ENCODE measurements around the gene ICAM2.
"Not testable (repeated sequence)": the region's sequence is repeated elsewhere in the genome, so short reads cannot be mapped to it uniquely, and the experiment has no call there.

ICAM2 gene

DNA sequence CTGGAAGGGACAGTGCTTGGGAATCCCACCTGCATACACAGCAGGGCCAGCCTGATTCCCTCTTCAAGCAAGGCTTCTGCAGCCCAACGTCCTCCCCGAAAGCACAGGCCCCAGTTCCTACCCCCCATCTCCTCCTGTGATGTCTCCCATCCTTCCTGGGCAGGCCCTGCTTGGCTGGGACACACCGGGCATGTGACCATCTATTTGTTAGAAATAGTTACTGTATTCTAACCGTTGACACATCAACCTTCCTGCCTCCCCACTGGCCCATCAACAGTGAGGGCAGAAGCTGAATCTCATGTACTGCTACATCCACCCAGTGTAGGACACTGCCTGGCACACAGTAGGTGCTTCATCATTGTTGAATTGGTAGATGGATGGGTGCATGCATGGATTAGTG is 11.6 kb downstream of the ICAM2 start:
- POLR2A ChIA-PET: no interaction called here
- DNase-seq (ENCODE audit: extremely low spot score): no peak
- TF ChIP-seq HDGF (IDR thresholded peaks at IDR 0.05; ENCODE audit: borderline replicate concordance): no peak
- no peak for TF ChIP-seq L3MBTL2 (conservative IDR thresholded peaks at IDR 0.05)
- TF ChIP-seq ELF4 (IDR thresholded peaks at IDR 0.05): no peak
- TF ChIP-seq BHLHE40 (IDR thresholded peaks at IDR 0.05; ENCODE audit: borderline replicate concordance): no peak
- no peak for TF ChIP-seq ARNT (IDR thresholded peaks at IDR 0.05)
- no peak for TF ChIP-seq SUZ12 (IDR thresholded peaks at IDR 0.05)
- TF ChIP-seq FOXA1 (IDR thresholded peaks at IDR 0.05): no peak
- no peak for TF ChIP-seq PKNOX1 (IDR thresholded peaks at IDR 0.05)
- TF ChIP-seq SP1 (IDR thresholded peaks at IDR 0.05): no peak
- no peak for TF ChIP-seq FOXK2 (IDR thresholded peaks at IDR 0.05)
- no peak for TF ChIP-seq LEF1 (IDR thresholded peaks at IDR 0.05; ENCODE audit: borderline replicate concordance)
- TF ChIP-seq FOXM1 (IDR thresholded peaks at IDR 0.05; ENCODE audit: borderline replicate concordance): no peak
- TF ChIP-seq TARDBP (IDR thresholded peaks at IDR 0.05): no peak
- no peak for TF ChIP-seq ZNF384 (IDR thresholded peaks at IDR 0.05)
- TF ChIP-seq NFRKB (IDR thresholded peaks at IDR 0.05): no peak
- no peak for TF ChIP-seq CTBP1 (IDR thresholded peaks at IDR 0.05; ENCODE audit: borderline replicate concordance)
- CTCF ChIA-PET: no interaction called here

- ChIA-PET CTCF (no interaction called here), POLR2A (no interaction called here)
- TF ChIP-seq ELF4 (IDR thresholded peaks at IDR 0.05) (no peak), TARDBP (IDR thresholded peaks at IDR 0.05) (no peak), ZNF384 (IDR thresholded peaks at IDR 0.05) (no peak), FOXK2 (IDR thresholded peaks at IDR 0.05) (no peak), ARNT (IDR thresholded peaks at IDR 0.05) (no peak), CTBP1 (IDR thresholded peaks at IDR 0.05; ENCODE audit: borderline replicate concordance) (no peak)
- DNase-seq (ENCODE audit: extremely low spot score): no peak
Measured at GRCh38 chr17:64008346-64008745, 12.1 kb downstream of the ICAM2 start.

- CTCF ChIA-PET: no interaction called here
- no peak for DNase-seq (ENCODE audit: extremely low spot score)
Measured at GRCh38 chr17:64007838-64008282, 12.6 kb downstream of the ICAM2 start.

GRCh38 chr17:64007089-64007837 is 13.2 kb downstream of the ICAM2 start:
- CTCF ChIA-PET; DNase-seq (ENCODE audit: extremely low spot score): not testable (repeated sequence)
- POLR2A ChIA-PET: interaction anchor here (0.9 to 1.0 kb wide), 2 partner anchors 50 to 296 kb away, joined by 3 read pairs; no protein-coding TSS in a partner anchor

More at GRCh38 chr17:64007838-64008282, 12.6 kb downstream of the ICAM2 start:
- TF ChIP-seq SUZ12 (IDR thresholded peaks at IDR 0.05) (no peak), NFRKB (IDR thresholded peaks at IDR 0.05) (no peak), ZNF384 (IDR thresholded peaks at IDR 0.05) (no peak), ARNT (IDR thresholded peaks at IDR 0.05) (no peak), L3MBTL2 (conservative IDR thresholded peaks at IDR 0.05) (no peak), HDGF (IDR thresholded peaks at IDR 0.05; ENCODE audit: borderline replicate concordance) (no peak), PKNOX1 (IDR thresholded peaks at IDR 0.05) (no peak), FOXM1 (IDR thresholded peaks at IDR 0.05; ENCODE audit: borderline replicate concordance) (no peak), ELF4 (IDR thresholded peaks at IDR 0.05) (no peak), TARDBP (IDR thresholded peaks at IDR 0.05) (no peak), LEF1 (IDR thresholded peaks at IDR 0.05; ENCODE audit: borderline replicate concordance) (no peak), FOXA1 (IDR thresholded peaks at IDR 0.05) (no peak), BHLHE40 (IDR thresholded peaks at IDR 0.05; ENCODE audit: borderline replicate concordance) (no peak), FOXK2 (IDR thresholded peaks at IDR 0.05) (no peak), CTBP1 (IDR thresholded peaks at IDR 0.05; ENCODE audit: borderline replicate concordance) (no peak), SP1 (IDR thresholded peaks at IDR 0.05) (no peak)
- POLR2A ChIA-PET: interaction anchor here (1.0 kb wide), 1 partner anchor 51 kb away, joined by 3 read pairs; no protein-coding TSS in a partner anchor

GRCh38 chr17:64006361-64007088 is 13.9 kb downstream of the ICAM2 start:
- no peak for DNase-seq (ENCODE audit: extremely low spot score)
- TF ChIP-seq ZNF384 (IDR thresholded peaks at IDR 0.05) (no peak), BHLHE40 (IDR thresholded peaks at IDR 0.05; ENCODE audit: borderline replicate concordance) (no peak), ELF4 (IDR thresholded peaks at IDR 0.05) (no peak), FOXA1 (IDR thresholded peaks at IDR 0.05) (no peak), SUZ12 (IDR thresholded peaks at IDR 0.05) (no peak), FOXM1 (IDR thresholded peaks at IDR 0.05; ENCODE audit: borderline replicate concordance) (no peak), PKNOX1 (IDR thresholded peaks at IDR 0.05) (no peak), ARNT (IDR thresholded peaks at IDR 0.05) (no peak), NFRKB (IDR thresholded peaks at IDR 0.05) (no peak), CTBP1 (IDR thresholded peaks at IDR 0.05; ENCODE audit: borderline replicate concordance) (no peak), FOXK2 (IDR thresholded peaks at IDR 0.05) (no peak), SP1 (IDR thresholded peaks at IDR 0.05) (no peak), LEF1 (IDR thresholded peaks at IDR 0.05; ENCODE audit: borderline replicate concordance) (no peak), TARDBP (IDR thresholded peaks at IDR 0.05) (no peak), L3MBTL2 (conservative IDR thresholded peaks at IDR 0.05) (no peak)
- POLR2A ChIA-PET: interaction anchor here (0.9 to 1.7 kb wide), 4 partner anchors 11 to 296 kb away, joined by 3 to 6 read pairs (median 3); no protein-coding TSS in a partner anchor
- CTCF ChIA-PET: interaction anchor here (0.9 to 2.1 kb wide), 2 partner anchors 11 to 87 kb away, joined by 3 to 6 read pairs; no protein-coding TSS in a partner anchor

Data from HEK293T (cell line).